ENCODE measurements around the gene MTERF1.

DNA sequence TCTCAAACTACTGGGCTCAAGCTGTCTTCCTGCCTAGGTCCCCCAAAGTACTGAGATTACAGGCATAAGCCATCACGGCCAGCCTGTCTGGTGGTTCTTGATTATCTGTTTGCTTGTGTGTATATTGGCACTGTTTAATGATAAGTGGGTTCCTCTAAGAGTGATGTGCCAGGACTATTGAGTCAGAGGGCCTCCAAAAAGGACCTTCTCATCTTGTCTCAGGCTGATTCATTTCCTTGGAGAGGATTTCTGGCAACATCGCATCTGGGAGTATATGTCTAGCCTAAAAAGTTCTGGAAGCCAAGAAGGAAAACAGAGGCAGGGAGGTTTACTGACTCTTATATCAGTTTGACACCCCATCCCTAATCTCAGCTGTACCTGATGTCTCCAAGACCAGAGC is 33.1 kb upstream of the MTERF1 start:
- TF ChIP-seq, protein P1, sequence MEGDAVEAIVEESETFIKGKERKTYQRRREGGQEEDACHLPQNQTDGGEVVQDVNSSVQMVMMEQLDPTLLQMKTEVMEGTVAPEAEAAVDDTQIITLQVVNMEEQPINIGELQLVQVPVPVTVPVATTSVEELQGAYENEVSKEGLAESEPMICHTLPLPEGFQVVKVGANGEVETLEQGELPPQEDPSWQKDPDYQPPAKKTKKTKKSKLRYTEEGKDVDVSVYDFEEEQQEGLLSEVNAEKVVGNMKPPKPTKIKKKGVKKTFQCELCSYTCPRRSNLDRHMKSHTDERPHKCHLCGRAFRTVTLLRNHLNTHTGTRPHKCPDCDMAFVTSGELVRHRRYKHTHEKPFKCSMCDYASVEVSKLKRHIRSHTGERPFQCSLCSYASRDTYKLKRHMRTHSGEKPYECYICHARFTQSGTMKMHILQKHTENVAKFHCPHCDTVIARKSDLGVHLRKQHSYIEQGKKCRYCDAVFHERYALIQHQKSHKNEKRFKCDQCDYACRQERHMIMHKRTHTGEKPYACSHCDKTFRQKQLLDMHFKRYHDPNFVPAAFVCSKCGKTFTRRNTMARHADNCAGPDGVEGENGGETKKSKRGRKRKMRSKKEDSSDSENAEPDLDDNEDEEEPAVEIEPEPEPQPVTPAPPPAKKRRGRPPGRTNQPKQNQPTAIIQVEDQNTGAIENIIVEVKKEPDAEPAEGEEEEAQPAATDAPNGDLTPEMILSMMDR (IDR thresholded peaks at IDR 0.05 in 2 of 3, conservative IDR thresholded peaks at IDR 0.05 in 1 of 3; ENCODE audit: insufficient read depth in 2 of 3, low read depth in 1 of 3, low read length in 3 of 3) = no peak
- TF ChIP-seq CREB1 (IDR thresholded peaks at IDR 0.05) (no peak), CREB1 (CRISPR knock-in tag; IDR thresholded peaks at IDR 0.05) (no peak)
- TF ChIP-seq, protein P2, sequence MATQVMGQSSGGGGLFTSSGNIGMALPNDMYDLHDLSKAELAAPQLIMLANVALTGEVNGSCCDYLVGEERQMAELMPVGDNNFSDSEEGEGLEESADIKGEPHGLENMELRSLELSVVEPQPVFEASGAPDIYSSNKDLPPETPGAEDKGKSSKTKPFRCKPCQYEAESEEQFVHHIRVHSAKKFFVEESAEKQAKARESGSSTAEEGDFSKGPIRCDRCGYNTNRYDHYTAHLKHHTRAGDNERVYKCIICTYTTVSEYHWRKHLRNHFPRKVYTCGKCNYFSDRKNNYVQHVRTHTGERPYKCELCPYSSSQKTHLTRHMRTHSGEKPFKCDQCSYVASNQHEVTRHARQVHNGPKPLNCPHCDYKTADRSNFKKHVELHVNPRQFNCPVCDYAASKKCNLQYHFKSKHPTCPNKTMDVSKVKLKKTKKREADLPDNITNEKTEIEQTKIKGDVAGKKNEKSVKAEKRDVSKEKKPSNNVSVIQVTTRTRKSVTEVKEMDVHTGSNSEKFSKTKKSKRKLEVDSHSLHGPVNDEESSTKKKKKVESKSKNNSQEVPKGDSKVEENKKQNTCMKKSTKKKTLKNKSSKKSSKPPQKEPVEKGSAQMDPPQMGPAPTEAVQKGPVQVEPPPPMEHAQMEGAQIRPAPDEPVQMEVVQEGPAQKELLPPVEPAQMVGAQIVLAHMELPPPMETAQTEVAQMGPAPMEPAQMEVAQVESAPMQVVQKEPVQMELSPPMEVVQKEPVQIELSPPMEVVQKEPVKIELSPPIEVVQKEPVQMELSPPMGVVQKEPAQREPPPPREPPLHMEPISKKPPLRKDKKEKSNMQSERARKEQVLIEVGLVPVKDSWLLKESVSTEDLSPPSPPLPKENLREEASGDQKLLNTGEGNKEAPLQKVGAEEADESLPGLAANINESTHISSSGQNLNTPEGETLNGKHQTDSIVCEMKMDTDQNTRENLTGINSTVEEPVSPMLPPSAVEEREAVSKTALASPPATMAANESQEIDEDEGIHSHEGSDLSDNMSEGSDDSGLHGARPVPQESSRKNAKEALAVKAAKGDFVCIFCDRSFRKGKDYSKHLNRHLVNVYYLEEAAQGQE (IDR thresholded peaks at IDR 0.05; ENCODE audit: borderline replicate concordance) = no peak
- TF ChIP-seq, protein P2 (CRISPR knock-in tag; IDR thresholded peaks at IDR 0.05; ENCODE audit: low read depth) = no peak

Data from K562 (cell line).